Left colon (tissue), 2 donors: ENCODE data around the gene CARHSP1. TPM values are rescaled to one million over a fixed set of nuclear protein-coding genes. Genes with fewer than 3 reads are reported as not detected.
"Not testable (repeated sequence)": the region's sequence is repeated elsewhere in the genome, so short reads cannot be mapped to it uniquely, and the experiment has no call there.

Experiments used
- ATAC-seq: fragments of 200-7000 bp; cut with Tn5 transposase; one replicate; pipeline ENCODE4 v1.9.1; 2020; ENCODE audit warnings: mild to moderate bottlenecking, moderate library complexity
- DNase-seq, 2 donors: peaks; one replicate each; pipeline ENCODE4 v3.0.0-alpha.2; 2020
- intact Hi-C, 2 donors: fragments of 100-400 bp; cut with DNase I in 1 of 2; cut with micrococcal nuclease in 1 of 2; formaldehyde crosslinking; loops; one replicate each; pipeline versions ENCODE4 v1.11.2 to v1.14.0; 2022; cut with DNase I, micrococcal nuclease
- total RNA-seq, 2 donors: library from RNA; stranded (reverse); fragmentation: NEBNext Ultra II Directional; extraction: Animal tissue kit (Norgen Biotek cat#: 25700); gene quantifications; one replicate each; pipeline ENCODE4 v1.2.1, GENCODE V29; 2021
- donor health status: DM: no; HTN: no; CAD: no.
- donor health status: DM: yes; HTN: yes; CAD: no.

Gene CARHSP1
- total RNA-seq, 2 donors from 2014 or later: 50.2 to 50.9 TPM

DNA sequence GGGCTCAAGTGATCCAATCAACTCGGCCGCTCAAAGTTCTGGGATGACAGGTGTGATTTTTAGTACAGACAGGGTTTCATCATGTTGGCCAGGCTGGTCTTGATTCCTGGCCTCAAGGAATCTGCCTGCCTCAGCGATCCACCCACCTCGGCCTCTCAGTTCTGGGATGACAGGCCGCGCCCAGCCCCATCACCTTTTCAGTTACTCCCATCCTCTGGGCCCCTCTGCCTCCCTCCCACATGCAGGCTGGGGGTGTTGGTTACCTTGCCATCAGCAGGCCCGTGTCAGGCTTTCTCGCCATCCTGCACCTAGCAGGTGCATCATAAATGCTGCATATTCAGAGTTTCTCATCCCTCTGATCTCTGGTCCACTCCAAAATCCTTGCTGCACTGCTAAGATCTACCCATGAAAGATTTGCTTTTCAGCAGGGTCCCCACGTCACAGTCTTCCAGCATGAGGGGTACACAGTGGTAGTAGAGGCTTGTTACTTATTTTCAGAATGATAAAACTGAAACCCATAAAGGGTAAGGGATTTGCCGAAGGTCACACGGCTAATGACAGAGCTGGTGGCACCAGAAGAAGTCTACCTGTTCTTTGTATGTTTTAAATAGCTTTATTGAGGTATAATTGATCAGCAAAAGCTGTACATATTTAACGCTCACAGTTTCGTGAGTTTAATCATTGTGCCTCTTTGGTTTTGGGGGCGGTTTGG, 54.6 kb downstream of the CARHSP1 start:
- DNase-seq: no peak
- no peak for ATAC-seq
- intact Hi-C loops: no loop called here

DNA sequence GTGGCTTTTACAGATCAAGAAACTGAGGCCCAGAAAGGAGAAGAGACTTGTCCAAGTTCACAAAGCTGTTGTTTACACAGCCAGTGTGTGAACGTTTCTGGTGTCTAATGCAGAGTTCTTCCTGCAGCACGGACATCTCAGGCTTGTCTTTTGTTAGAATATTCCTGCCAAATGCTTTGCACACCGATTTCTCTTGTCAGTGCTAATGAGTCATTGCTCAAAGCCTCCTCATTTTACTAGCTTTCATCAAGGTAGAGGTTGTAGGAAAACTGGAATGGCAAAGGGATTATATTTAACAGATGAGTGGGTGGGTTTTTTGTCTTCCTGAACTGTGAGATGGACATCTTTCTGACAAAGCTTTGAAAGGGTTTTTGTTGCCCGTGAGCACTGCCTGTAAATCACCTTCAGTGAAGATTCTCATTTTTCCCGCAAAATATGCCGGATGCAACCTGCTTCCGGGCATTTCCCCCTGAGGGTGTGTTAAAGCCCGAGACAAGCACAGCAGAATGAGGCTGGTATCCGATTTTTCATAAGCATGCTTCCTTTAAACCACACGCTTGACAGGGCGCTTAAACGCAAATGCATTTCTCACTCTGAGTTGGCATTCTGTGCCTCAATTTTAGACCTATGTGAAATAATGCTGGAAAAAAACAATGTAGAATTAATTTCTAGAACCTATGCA, 56.5 kb downstream of the CARHSP1 start:
- intact Hi-C loops: no loop called here
- ATAC-seq: no peak
- no peak for DNase-seq

GRCh38 chr16:8808613-8809353, 60.0 kb downstream of the CARHSP1 start:
- intact Hi-C loops: no loop called here
- ATAC-seq (no peak), DNase-seq (no peak)

GRCh38 chr16:8808009-8808408, 60.8 kb downstream of the CARHSP1 start:
- no peak for ATAC-seq
- DNase-seq: no peak
- intact Hi-C loops: no loop called here

- ATAC-seq: no peak
- DNase-seq: no peak
- intact Hi-C loops: no loop called here
Observed at GRCh38 chr16:8807189-8807588, 61.6 kb downstream of the CARHSP1 start.

GRCh38 chr16:8806272-8806983, 62.4 kb downstream of the CARHSP1 start:
- intact Hi-C loops: no loop called here
- ATAC-seq: no peak

GRCh38 chr16:8804313-8804712, 64.5 kb downstream of the CARHSP1 start:
- DNase-seq: no peak
- intact Hi-C loops: no loop called here

More at GRCh38 chr16:8806272-8806983, 62.4 kb downstream of the CARHSP1 start:
- no peak for DNase-seq

GRCh38 chr16:8803733-8804132, 65.1 kb downstream of the CARHSP1 start:
- intact Hi-C loops, ATAC-seq: not testable (repeated sequence)

More at GRCh38 chr16:8804313-8804712, 64.5 kb downstream of the CARHSP1 start:
- ATAC-seq: no peak

More at GRCh38 chr16:8803733-8804132, 65.1 kb downstream of the CARHSP1 start:
- not testable (repeated sequence) for DNase-seq

Other genes with a start within 250 kb of the CARHSP1 start
- gene METTL22, start 247.3 kb downstream of the CARHSP1 start, total RNA-seq: 10 to 100 TPM; 25.4 to 35.7 TPM
- gene ABAT, start 194.4 kb downstream of the CARHSP1 start, total RNA-seq: 10 to 100 TPM in 1 of 2 donors, 1 to 10 TPM in 1; 9.2 to 24.2 TPM
- 10 to 100 TPM; 12.1 to 14.3 TPM for gene TMEM186, start 71.4 kb downstream of the CARHSP1 start, total RNA-seq
- 10 to 100 TPM; 55.1 to 92.4 TPM for gene PMM2, start 71.2 kb downstream of the CARHSP1 start, total RNA-seq
- not detected for gene LITAFD, start 13.3 kb upstream of the CARHSP1 start, total RNA-seq
- 100 to 1,000 TPM; 119 to 123 TPM for gene USP7, start 94.9 kb upstream of the CARHSP1 start, total RNA-seq
- gene HAPSTR1, start 222.6 kb upstream of the CARHSP1 start, total RNA-seq: 10 to 100 TPM; 46.4 to 58.9 TPM